Eye (tissue), 1 donor: ENCODE measurements around the gene RPL3.
A peak's percentile ranks its signal among the peaks of the same experiment; 100 is the strongest.

ENCODE experiments used
- DNase-seq: peaks from one replicate; pipeline ENCODE4 v3.0.0-alpha.2; 2015

Gene RPL3

DNA sequence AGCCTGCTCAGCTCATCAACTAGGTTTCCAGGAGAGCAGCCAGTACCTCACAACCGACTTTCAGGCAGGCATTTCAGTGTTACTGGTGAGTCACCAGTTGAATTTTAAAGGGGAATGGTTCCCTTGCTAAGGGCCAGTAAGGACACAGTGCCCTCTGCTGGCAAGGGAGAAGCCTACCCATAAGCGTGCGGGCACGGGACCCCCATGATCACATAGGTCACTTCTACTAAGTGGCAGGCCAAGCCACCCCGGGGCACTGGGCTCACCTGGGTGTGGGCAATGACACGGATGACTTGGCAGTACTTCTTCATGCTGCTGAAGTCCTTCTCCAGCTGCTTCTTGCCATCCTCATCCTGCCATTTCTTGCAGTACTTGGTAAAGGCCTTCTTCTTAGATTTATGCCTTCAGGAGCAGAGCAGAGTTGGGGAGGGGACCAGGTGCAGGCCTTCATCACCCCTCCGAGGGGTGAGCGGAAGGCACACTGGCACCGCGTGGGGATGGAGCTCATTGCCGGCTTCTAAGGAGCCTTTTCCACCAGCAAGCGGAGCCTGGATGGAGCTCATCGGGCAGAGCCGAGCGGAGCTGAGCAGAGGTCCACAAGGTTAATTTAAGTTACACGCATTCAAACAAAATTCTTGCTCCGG lies 2.9 kb downstream of the RPL3 start:
- peak; percentile 89 for DNase-seq

- DNase-seq = no peak
These were observed 4.0 kb downstream of the RPL3 start for GRCh38 chr22:39315389-39315788.

DNA sequence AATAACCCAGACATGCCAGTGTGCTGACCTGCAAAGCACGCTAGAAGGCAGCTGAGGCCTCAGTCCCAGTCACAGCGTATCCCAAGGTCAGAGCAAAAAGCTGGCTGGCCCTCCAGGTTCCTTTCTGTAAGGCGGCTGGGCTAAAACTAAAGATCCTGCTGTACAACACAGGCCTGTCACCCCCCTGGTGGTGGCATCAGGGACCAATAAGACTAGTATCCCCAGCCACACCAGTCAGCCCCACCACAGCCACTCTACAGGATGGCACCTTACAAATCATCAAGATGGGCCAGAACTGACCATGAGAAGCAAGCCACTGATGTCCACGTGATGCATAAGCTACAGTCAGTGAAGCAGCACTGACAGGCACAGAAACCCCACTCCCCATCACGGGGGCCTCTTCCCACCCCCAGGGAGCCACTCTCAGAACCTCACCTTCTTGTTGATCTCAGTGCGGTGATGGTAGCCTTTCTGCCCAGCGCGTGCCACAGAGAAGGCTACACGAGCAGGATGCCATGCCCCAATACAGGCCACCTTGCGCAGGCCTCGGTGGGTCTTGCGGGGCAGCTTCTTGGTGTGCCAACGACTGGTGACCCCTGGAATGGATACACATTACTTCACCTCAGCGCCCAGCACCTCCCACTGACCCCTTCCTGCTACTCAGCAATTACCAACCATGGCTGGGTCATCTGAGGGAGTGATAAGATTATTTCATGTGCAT lies 5.0 kb downstream of the RPL3 start:
- DNase-seq = no peak

GRCh38 chr22:39313258-39314001 lies 6.0 kb downstream of the RPL3 start:
- no peak for DNase-seq

GRCh38 chr22:39312410-39312809 lies 7.0 kb downstream of the RPL3 start:
- no peak for DNase-seq

GRCh38 chr22:39311592-39312400 lies 7.6 kb downstream of the RPL3 start:
- no peak for DNase-seq

GRCh38 chr22:39309881-39310714 lies 9.3 kb downstream of the RPL3 start:
- DNase-seq = no peak

GRCh38 chr22:39309364-39309861 lies 10.0 kb downstream of the RPL3 start:
- no peak for DNase-seq

DNA sequence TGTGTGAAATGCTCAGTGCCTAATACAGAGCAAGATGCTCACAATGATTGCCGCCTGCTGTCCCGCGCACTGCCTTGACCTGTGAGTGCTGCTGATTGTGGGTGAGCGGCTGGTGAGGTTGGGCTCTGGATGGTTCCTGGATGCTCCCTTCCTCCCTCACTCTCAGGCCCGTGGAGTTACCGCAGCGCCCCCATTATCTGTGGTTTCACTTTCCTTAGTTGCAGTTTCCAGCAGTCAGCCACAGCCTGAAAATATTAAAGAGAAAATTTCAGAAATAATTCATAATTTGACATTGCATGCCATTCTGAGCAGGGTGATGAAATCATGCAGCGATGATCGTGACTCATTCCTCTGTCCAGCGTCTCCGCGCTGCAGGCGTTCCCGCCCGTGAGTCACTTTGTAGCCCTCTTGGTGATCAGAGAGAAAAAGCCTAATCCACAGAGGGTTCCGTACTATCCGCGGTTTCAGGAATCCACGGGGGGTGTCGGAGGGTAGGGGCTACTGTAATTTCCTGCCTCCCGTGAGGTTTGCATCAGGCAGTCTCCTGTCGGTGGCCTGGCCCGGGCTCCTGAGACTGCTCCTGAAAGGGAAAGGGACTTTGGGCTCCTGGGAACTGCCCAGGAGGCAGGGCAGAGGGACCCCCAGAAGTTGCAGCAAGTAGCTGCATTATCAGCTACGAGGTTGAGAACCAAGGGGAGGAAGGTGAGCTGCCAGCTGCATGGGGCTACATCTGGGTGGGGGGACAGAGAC lies 10.6 kb downstream of the RPL3 start:
- DNase-seq = no peak

DNA sequence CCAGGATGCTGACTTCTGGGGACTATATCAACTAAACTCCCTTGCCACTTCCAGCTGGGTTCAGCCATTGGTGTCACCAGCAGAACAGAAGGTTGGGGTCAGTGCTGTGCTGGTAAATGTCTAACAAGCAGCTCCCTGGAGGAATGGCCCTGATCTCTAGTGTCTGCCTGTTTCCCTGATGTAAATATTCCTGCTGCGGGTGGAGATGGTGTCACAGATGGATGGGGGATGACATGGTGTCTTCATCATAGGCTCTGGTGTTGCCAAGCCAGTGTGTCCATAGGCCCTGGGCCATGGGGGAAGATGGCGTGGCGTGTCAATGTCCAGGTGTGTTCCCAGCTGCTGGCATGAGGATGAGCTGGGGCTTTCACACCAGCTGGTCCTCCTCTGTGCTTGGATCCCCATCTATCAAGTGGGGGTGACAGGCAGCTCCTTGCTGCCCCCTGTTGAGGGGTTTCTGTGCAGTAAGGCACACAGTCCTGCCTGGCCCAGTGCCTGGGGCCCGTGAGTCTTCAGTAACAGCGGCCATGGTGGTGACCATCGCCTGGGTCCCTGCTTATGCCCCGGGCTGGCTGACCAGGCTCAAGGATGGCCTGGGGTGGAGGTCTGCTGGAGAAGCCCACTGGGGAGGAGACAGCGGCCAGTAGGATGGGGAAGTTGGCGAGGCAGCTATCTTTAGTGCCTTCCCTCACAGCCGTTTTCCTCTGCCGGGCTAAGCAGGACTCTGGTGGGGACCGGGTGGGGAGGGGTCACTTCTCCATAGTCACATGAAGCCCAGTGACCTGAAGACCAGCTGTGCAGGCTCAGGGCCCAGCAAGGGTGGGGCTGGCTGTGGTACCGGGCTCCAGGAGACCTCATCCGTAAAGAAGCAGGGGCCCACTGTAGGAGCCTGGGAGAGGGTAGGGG lies 12.7 kb downstream of the RPL3 start:
- peak; percentile 38 for DNase-seq

DNA sequence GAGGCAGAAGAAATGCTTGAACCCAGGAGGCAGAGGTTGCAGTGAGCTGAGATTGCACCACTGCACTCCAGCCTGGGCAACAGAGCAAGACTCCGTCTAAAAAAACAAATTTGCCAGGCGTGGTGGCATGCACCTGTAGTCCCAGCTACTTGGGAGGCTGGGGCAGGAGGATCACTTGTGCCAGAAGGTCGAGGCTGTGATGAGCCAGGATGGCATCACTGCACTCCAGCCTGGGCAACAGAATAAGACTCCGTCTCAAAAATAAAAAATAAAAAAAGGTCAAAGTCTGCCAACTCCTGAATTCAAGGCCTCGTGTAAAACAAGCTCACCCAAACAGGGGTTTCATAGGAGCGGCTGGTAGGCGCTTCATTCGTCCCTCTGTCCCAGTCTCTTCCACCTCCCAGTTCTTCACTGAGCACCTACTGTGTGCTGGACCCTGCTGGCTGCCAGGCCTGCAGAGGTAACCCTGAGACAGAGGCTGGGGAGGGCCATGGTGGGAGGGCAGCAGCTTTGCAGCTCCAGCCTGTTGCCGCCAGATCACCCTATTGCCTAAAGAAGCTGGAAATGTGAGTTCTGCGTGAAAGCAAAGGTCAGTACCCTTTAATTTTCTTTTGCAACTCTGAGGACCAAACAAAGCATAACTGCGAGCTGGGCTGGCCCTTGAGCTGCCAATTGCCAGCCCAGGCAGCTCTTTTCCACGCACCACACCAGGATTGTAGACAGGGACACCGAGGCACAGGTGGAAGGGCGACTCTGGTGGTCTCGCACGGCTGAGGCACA lies 15.3 kb downstream of the RPL3 start:
- DNase-seq = no peak

DNA sequence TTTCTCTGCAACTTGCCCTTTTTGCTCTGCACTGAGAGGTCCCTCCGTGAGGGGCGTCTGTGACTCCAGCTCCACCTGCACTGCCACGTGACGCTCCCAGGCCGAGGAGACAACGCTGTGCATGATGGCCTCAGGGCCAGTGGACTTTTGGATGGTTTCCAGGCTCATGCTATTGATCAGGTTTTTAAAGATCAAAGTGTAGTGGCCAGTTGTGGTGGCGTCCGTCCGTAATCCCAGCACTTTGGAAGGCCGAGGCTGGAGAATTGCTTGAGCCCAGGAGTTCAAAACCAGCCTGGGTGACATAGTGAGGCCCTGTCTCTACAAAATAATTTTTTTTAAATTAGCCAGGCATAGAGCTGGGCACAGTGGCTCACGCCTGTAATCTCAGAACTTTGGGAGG lies 16.1 kb downstream of the RPL3 start:
- no peak for DNase-seq

DNA sequence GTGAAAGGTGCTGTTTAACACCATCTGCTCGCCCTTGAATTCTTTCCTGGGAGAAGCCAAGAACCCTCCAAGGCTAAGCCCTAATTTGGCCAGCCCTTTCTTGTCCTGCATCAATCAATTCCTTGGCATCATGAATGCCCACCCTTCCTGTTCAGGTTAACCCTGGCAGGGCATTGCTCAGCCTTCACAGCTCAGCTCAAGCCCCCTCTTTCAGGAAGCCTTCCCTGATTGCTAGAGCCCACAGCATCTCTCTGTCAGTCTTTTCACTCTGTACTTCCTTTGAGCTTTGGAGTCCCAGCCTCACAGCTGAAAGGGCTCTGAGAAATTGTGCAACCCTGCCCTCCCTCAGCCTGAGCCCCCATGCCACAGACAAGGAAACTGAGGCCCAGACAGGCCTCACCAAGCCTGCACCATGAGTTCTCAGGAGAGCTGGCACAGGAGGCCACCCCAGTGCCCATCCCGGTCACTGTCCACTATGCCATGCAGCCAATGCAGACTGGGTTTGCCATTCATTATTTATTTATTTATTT lies 16.9 kb downstream of the RPL3 start:
- DNase-seq = no peak

- DNase-seq = no peak
These were observed 17.5 kb downstream of the RPL3 start for GRCh38 chr22:39301926-39302325.

- DNase-seq = no peak
These were observed 18.3 kb downstream of the RPL3 start for GRCh38 chr22:39301108-39301507.

GRCh38 chr22:39300186-39300830 lies 19.1 kb downstream of the RPL3 start:
- DNase-seq = peak; percentile 37

DNA sequence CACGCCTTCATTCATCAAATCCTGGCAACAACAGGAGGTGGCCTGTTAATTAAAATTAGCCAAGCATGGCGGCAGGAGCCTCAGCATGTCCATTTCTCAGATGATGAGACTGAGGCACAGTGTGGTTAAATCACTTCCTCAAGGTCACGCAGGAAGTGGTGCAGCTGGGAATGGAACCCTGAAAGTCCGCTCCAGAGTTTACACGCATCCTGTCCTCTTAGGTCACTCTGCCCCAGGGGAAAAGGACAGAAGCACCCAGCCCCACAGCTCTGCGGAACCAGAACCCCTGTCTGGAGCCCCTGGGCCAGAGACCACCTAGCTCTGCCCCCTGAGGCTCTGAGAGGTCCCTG lies 19.6 kb downstream of the RPL3 start:
- DNase-seq = peak; percentile 28

DNA sequence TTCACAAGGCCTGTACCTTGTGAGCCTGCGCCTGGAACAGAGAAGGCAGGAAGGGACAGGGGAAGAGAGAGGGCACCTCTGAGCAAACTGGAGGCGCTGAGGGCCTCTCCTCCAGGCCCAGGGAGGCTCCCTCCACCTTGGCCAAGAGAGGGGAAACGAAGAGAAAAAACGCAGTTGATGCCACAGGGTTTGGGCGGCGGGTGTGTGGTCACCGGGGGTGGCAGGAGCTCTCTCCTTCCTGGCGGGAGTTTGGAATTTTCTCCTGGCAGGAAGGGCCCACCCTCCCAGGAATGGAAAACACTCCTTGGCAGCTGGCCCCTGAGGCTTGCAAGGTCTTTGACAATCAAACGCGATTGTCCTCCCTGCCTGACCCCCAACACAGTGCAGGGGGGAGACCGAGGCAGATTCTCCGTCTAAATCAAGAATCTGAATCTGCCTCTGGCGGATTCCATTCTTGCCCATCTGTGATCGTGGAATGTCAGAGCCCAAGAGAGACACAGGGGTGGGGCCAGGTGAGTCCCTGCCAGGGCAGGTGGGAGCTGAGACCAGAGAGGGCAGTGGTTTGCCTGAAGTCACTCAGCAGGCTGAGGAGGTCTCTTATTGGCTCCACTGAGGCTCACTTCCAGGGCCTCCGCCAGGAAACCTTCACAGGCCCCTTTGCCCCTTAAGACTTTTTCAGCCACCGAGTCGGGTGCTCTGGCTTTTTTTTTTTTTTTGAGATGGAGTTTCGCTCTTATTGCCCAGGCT lies 21.0 kb downstream of the RPL3 start:
- no peak for DNase-seq
